ENCODE measurements around the gene EXTL2.

Gene EXTL2

GRCh38 chr1:100928128-100928527, 33.5 kb upstream of the EXTL2 start:
- ATAC-seq: no peak

GRCh38 chr1:100927276-100927675, 32.6 kb upstream of the EXTL2 start:
- TF ChIP-seq RARB (CRISPR knock-in tag; IDR thresholded peaks at IDR 0.05) (no peak), PATZ1 (CRISPR knock-in tag; IDR thresholded peaks at IDR 0.05; ENCODE audit: borderline replicate concordance) (no peak), ZFP3 (CRISPR knock-in tag; IDR thresholded peaks at IDR 0.05) (no peak)
- no peak for ATAC-seq

More at GRCh38 chr1:100928128-100928527, 33.5 kb upstream of the EXTL2 start:
- TF ChIP-seq ISL1 (CRISPR knock-in tag; IDR thresholded peaks at IDR 0.05): no peak
- no peak for TF ChIP-seq TOX (CRISPR knock-in tag; IDR thresholded peaks at IDR 0.05; ENCODE audit: borderline replicate concordance)
- TF ChIP-seq ESRRG (CRISPR knock-in tag; IDR thresholded peaks at IDR 0.05): no peak
- no peak for TF ChIP-seq ZNF8 (CRISPR knock-in tag; IDR thresholded peaks at IDR 0.05)
- no peak for TF ChIP-seq POU6F1 (CRISPR knock-in tag; IDR thresholded peaks at IDR 0.05; ENCODE audit: borderline replicate concordance, low read depth)

GRCh38 chr1:100926240-100926639, 31.6 kb upstream of the EXTL2 start:
- ATAC-seq: no peak
- TF ChIP-seq CSDC2 (CRISPR knock-in tag; IDR thresholded peaks at IDR 0.05): no peak
- no peak for TF ChIP-seq ARNTL (CRISPR knock-in tag; IDR thresholded peaks at IDR 0.05; ENCODE audit: borderline replicate concordance, low read depth)
- TF ChIP-seq GLIS3 (CRISPR knock-in tag; IDR thresholded peaks at IDR 0.05): no peak
- TF ChIP-seq SNAI2 (CRISPR knock-in tag; IDR thresholded peaks at IDR 0.05): no peak
- no peak for TF ChIP-seq ZNF8 (CRISPR knock-in tag; IDR thresholded peaks at IDR 0.05)
- no peak for TF ChIP-seq ISL1 (CRISPR knock-in tag; IDR thresholded peaks at IDR 0.05)
- no peak for TF ChIP-seq TOX (CRISPR knock-in tag; IDR thresholded peaks at IDR 0.05; ENCODE audit: borderline replicate concordance)
- no peak for TF ChIP-seq POU6F1 (CRISPR knock-in tag; IDR thresholded peaks at IDR 0.05; ENCODE audit: borderline replicate concordance, low read depth)
- no peak for TF ChIP-seq TCF4 (CRISPR knock-in tag; IDR thresholded peaks at IDR 0.05; ENCODE audit: borderline replicate concordance)
- TF ChIP-seq PATZ1 (CRISPR knock-in tag; IDR thresholded peaks at IDR 0.05; ENCODE audit: borderline replicate concordance): no peak
- TF ChIP-seq CREB5 (CRISPR knock-in tag; IDR thresholded peaks at IDR 0.05; ENCODE audit: low read depth): no peak
- no peak for TF ChIP-seq ESRRG (CRISPR knock-in tag; IDR thresholded peaks at IDR 0.05)
- TF ChIP-seq CSRNP3 (CRISPR knock-in tag; IDR thresholded peaks at IDR 0.05): no peak

GRCh38 chr1:100924991-100925390, 30.3 kb upstream of the EXTL2 start:
- TF ChIP-seq ZNF565 (CRISPR knock-in tag; conservative IDR thresholded peaks at IDR 0.05; ENCODE audit: low read depth) (no peak), CREB5 (CRISPR knock-in tag; IDR thresholded peaks at IDR 0.05; ENCODE audit: low read depth) (no peak), RARB (CRISPR knock-in tag; IDR thresholded peaks at IDR 0.05) (no peak), ZNF70 (CRISPR knock-in tag; IDR thresholded peaks at IDR 0.05) (no peak), GLIS3 (CRISPR knock-in tag; IDR thresholded peaks at IDR 0.05) (no peak)
- no peak for ATAC-seq

Measured in SK-N-SH treated with all-trans-retinoic acid at 6 μM for 48 hours (cell line).